SHP77 (cell line): Measurements from ENCODE around the gene OASL.
"Not testable (repeated sequence)": the region's sequence is repeated elsewhere in the genome, so short reads cannot be mapped to it uniquely, and the experiment has no call there.

ENCODE experiments used
- DNase-seq, 2 experiments: peaks; one replicate each; lab custom pipeline; 2025; lab: John Stamatoyannopoulos, UW

OASL gene

GRCh38 chr12:121059031-121059898 lies 20.2 kb upstream of the OASL start:
- no peak for DNase-seq

- DNase-seq, result no peak
Measured at GRCh38 chr12:121057794-121058193, 18.7 kb upstream of the OASL start.

- no peak for DNase-seq
Measured at GRCh38 chr12:121053706-121054105, 14.7 kb upstream of the OASL start.

GRCh38 chr12:121050725-121051124 lies 11.7 kb upstream of the OASL start:
- DNase-seq, result no peak

- DNase-seq, result no peak
Measured at GRCh38 chr12:121048442-121048841, 9.4 kb upstream of the OASL start.

- not testable (repeated sequence) for DNase-seq
Measured at GRCh38 chr12:121047400-121047799, 8.4 kb upstream of the OASL start.

- no peak for DNase-seq
Measured at GRCh38 chr12:121043067-121043466, 4.0 kb upstream of the OASL start.

- DNase-seq, result no peak
Measured at GRCh38 chr12:121036810-121037326, 2.2 kb downstream of the OASL start.

GRCh38 chr12:121034616-121035305 lies 4.3 kb downstream of the OASL start:
- no peak for DNase-seq

GRCh38 chr12:121033625-121034349 lies 5.3 kb downstream of the OASL start:
- no peak for DNase-seq

- DNase-seq, result no peak
Measured at GRCh38 chr12:121030576-121031212, 8.4 kb downstream of the OASL start.

GRCh38 chr12:121026274-121027045 lies 12.6 kb downstream of the OASL start:
- no peak for DNase-seq

GRCh38 chr12:121025442-121026226 lies 13.4 kb downstream of the OASL start:
- DNase-seq, result no peak

GRCh38 chr12:121023799-121024198 lies 15.2 kb downstream of the OASL start:
- DNase-seq, result no peak

- no peak for DNase-seq
Measured at GRCh38 chr12:121022713-121023112, 16.3 kb downstream of the OASL start.

GRCh38 chr12:121021754-121022153 lies 17.3 kb downstream of the OASL start:
- DNase-seq, result no peak

GRCh38 chr12:121018860-121019617 lies 20.0 kb downstream of the OASL start:
- no peak for DNase-seq

- DNase-seq, result no peak
Measured at GRCh38 chr12:121017966-121018491, 21.0 kb downstream of the OASL start.
